Measurements from ENCODE around the gene TINAGL1. TPM values are rescaled to one million over a fixed set of nuclear protein-coding genes. Genes with fewer than 3 reads are reported as not detected.
"Not testable (repeated sequence)": the region's sequence is repeated elsewhere in the genome, so short reads cannot be mapped to it uniquely, and the experiment has no call there.

TINAGL1 gene
- polyA plus RNA-seq, 3 donors: 34.3 to 46.8 (median 39.5) TPM

DNA sequence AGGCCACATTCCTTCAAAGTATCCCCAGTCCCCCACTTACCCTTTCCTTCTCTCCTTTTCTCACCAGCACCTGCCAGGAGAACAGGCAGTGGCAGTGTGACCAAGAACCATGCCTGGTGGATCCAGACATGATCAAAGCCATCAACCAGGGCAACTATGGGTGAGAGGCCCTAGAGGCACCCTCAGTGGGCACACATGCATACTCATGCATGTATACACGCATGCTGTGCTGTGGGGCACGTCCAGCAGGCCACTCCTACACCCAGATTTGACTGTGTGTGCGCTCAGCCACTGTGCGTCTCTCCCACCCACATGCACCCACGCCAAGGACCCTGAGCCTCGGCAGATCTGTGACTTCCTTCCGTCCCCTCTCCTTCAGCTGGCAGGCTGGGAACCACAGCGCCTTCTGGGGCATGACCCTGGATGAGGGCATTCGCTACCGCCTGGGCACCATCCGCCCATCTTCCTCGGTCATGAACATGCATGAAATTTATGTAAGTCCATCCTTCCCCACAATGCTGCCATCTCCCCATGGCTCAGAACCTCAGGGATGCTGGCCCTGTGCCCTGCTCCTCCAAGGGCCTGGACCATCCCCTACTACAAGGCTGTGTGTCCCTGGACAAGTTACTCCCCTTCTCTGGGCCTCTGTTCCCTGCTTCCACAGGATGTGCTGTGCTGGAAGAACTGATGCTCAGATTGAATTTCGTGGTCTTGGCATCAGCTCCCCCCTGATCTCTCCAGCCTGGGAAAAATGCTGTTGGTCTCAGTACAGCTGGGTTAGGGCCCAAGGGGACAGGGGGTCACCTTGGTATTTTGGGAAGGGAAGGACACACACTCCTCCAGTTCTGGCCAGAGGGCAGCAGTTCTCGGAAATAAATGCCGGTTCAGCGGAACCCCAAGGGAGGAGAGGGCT lies 7.0 kb downstream of the TINAGL1 start:
- DNase-seq (ENCODE audit: low read depth in 3 of 3, low spot score in 2 of 3): no peak

DNA sequence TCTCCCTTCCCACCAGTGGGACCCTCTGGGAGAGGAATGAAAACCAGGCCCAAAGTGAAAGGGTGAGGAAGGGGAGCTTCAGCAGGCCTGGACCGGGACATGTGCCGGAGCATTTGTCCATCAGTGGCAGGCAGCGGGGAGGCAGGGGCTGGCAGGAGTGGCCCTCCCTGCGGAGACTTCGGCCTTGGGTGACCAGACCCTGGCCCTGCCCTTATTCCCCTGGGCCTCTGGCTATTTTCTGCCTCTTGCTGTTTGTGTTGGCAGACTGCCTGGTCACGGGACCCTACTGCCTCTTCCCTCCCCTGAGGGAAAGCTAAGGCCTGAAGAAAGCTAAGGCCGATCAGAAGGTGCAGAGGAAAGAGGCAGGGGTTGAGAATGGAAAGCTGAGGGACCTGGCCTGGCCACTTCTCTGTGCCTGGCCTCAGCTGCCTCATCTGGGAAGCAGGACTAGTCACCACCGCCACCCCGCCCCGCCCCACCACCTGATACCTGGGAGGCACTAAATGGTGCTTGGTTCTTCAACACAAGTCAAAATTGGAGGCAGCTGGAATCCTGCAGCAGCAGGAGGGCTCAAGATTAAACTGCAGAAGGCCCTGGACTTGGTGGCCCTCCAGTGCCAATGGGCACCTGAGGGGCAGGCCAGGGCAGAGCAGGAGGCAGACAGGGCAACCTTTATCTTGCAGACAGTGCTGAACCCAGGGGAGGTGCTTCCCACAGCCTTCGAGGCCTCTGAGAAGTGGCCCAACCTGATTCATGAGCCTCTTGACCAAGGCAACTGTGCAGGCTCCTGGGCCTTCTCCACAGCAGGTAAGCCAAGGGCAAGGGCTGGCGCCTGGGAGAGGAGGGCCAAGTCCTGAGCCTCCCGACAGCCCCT lies 7.9 kb downstream of the TINAGL1 start:
- peak in 2 of 3 donors; percentile 74 to 75 for DNase-seq (ENCODE audit: low read depth in 3 of 3, low spot score in 2 of 3)

DNA sequence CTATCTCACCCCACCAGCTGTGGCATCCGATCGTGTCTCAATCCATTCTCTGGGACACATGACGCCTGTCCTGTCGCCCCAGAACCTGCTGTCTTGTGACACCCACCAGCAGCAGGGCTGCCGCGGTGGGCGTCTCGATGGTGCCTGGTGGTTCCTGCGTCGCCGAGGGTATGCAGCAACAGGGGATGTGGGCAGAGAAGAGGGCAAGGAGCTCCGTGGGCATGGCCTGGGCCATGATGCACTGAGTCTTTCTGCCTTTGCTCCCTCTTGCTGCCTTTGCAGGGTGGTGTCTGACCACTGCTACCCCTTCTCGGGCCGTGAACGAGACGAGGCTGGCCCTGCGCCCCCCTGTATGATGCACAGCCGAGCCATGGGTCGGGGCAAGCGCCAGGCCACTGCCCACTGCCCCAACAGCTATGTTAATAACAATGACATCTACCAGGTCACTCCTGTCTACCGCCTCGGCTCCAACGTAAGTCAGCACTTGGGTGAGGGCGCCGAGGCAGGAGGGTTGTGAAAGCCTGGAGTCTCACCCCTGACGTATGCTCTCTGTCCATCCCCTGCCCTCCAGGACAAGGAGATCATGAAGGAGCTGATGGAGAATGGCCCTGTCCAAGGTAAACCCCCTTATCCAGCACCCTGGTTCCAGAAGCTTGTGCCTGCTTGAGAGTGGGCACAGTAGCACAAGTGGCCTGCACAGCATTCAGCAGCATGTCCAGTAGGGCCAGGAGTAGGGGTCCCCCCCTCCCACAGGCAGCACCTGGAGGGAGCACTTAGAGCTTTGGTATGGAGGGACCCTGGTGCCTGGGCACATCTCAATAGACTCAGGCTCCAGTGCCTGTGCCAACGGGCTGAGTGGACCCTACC lies 8.8 kb downstream of the TINAGL1 start:
- DNase-seq (ENCODE audit: low read depth in 3 of 3, low spot score in 2 of 3): no peak

DNA sequence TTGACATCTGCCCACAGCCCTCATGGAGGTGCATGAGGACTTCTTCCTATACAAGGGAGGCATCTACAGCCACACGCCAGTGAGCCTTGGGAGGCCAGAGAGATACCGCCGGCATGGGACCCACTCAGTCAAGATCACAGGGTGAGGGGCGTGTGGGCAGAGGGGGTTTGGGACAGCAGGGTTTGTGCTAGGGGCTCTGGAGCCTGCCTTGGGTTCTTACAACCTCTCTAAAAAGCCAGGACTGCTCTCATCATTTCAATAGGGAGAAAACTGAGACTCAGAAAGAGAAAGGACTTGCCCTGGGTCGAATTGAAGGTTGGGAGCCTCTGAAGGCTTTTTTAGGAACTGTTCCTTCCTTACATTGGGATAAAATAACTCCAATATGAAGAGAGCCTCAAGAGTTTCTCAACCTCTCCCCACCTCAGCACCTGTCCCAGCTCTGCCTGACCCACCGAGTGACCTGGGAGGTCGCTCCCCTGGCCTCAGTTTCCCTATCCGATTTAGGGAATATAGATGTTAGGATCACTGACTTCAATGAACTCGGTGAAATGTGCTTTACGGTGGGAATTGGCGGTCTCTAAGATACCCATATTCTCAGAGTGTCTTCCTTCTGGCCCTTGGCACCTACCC lies 9.5 kb downstream of the TINAGL1 start:
- no peak for DNase-seq (ENCODE audit: low read depth in 3 of 3, low spot score in 2 of 3)

DNA sequence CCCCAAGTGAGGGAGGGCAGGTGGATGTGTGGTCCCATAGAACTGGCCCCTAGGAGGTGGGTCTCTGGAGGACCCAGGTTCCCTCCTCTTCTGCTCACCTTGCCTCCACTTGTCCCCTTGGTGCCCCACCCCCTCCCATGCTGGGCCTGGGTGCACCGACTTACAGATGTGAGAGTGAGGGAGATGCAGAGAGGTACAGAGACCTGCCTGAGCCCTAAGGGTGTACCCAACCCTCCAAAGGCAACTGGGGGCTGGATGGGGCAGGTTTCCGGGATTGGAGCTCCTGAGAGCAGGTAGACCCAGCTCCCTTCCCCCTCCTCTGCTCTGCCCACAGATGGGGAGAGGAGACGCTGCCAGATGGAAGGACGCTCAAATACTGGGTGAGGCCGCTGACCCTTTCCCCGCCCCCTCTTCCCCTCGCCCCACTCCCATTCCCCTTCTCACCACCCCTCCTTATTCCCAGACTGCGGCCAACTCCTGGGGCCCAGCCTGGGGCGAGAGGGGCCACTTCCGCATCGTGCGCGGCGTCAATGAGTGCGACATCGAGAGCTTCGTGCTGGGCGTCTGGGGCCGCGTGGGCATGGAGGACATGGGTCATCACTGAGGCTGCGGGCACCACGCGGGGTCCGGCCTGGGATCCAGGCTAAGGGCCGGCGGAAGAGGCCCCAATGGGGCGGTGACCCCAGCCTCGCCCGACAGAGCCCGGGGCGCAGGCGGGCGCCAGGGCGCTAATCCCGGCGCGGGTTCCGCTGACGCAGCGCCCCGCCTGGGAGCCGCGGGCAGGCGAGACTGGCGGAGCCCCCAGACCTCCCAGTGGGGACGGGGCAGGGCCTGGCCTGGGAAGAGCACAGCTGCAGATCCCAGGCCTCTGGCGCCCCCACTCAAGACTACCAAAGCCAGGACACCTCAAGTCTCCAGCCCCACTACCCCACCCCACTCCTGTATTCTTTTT lies 10.3 kb downstream of the TINAGL1 start:
- DNase-seq (ENCODE audit: low read depth in 3 of 3, low spot score in 2 of 3): no peak

DNA sequence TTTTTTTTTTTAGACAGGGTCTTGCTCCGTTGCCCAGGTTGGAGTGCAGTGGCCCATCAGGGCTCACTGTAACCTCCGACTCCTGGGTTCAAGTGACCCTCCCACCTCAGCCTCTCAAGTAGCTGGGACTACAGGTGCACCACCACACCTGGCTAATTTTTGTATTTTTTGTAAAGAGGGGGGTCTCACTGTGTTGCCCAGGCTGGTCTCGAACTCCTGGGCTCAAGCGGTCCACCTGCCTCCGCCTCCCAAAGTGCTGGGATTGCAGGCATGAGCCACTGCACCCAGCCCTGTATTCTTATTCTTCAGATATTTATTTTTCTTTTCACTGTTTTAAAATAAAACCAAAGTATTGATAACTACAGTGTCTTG lies 11.0 kb downstream of the TINAGL1 start:
- DNase-seq (ENCODE audit: low read depth in 3 of 3, low spot score in 2 of 3): not testable (repeated sequence)

DNA sequence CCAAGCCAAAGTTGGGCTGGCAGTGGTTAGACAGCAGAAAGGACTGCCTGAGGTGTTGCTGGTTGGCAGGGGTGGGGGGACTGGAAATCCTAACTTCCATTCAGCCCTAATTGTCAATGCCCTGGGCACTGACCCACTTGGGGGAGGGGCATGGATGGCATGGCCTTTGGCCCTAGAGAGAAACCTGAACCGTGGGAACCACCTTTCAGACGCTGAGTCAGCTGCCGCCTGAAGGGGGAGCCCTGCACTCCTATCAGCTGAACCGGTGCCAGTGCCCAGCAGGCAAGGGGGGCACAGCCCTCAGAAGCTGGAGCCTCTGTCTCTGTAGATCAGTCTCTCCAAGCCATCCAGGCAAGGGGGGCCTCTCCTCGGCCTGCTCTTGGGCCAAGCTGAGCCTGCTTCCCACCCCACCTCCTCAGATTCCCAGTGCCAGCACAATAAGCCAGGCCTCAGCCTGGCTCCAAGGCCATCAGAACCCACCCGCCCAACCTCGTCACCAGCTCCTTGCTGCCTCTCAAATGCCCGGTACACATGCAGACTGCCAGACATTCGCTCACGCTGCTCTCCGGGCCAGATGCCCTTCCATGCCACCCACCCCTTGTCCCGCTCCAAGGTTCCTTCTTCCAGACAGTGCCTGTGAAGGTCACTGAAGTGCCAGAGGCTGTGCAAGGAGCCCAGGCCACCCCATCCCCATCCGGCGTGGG lies 11.6 kb downstream of the TINAGL1 start:
- DNase-seq (ENCODE audit: low read depth in 3 of 3, low spot score in 2 of 3): no peak

DNA sequence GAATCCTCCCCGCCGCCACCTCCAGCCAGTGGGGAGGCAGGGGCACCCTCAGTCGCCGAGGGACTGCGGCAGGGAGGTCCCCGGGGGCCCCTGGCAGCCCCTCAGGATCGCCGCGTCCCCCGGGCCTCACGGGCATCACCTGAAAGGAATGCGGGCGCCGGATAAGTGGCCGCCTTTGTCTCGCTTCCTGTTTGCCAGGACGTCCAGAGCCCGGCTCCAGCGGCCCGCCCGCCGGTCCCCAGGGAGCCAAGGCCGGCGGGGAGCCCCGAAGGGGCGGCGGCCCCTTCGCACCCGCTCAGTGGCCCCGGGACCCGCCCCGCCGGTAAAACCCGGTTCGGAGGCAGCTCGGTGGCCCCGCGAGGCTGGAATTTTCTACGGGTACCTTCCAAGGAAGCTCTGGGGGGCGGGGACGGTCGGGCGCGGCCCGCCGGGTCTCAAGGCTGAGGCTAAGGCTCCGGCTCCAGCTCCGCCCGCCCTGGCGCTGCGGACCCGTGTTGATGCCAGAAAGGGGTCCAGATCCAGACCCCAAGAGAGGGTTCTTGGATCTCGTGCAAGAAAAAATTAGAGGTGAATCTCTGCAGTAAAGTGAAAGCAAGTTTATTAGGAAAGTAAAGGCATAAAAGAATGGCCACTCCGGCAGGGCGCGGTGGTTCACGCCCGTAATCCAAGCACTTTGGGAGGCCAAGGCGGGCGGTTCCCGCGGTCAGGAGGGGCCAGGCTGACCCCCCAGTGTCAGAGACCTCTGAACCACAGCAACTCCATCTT lies 12.6 kb downstream of the TINAGL1 start:
- no peak for DNase-seq (ENCODE audit: low read depth in 3 of 3, low spot score in 2 of 3)

DNA sequence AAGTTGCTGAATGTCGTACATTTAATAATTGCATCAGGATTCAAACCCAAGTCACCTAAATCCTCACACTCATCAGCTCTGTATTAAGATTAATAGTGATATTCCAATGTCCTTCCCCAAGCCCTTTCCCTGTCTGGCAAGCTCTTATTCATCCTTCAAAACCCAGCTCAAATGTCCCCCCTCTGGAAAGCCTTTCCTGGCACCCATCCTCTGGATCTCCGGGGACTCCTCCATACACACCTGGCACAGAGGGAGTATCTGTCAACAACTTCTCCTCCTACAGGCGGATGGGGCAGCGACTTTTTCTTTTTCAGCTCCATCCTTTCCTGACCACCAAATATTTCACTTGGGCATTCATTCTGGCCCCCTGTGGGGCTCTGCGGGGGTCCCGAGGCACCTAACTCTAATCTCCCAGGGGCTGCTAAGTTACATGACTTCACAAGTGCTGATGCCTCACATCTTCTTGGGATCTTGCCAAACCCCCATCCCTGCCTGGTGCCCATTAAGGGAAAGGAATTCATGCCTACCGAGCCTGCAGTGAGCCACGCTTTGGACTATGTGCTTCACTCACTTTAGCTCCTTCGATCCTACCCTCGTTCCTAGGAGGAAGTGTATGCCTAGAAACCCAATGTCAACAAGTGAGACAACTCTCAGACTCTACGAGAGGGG lies 15.2 kb downstream of the TINAGL1 start:
- DNase-seq (ENCODE audit: low read depth in 3 of 3, low spot score in 2 of 3): no peak

DNA sequence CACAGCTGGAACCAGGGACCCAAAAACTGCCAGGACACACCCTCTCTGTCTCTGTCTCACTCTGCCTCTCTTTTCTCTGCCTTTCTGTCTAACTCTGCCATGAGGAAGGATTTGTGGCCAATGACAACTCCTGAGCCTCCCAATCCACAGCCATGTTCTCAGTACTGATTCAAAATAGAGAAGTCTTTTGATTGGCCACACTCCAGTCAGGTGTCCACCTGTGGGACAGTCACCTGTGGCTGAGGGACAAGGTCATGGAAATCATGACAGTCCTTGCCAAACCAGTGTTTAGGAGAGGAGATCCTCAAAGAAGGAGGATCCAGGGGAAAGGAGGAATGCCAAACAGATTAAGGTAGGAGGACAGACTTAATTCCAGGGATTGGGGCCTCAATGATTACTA lies 15.8 kb downstream of the TINAGL1 start:
- no peak for DNase-seq (ENCODE audit: low read depth in 3 of 3, low spot score in 2 of 3)

DNA sequence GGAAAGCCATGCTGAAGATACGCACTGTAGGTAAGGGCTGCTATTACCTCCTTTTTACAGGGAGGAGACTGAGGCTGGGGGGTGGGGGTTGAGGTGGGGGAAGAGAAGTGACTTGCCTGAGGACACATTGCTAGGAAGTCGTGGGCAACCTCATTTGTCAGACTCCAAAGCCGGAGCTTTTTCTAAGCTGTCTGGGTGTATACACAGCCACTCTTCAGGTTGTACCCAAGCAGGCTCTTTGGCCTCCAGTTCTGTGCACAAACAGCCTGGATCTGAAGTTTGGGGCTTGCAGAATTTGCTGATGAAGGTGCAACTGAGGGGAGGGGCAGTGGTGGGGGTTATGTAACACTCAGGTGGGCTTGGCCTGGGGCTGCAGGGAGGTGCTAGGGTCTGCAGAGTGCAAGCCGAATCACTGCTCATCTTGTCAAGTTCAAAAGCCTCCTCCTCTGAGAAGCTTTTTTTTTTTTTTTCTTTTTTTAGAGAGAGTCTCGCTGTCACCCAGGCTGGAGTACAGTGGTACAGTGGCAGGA lies 16.9 kb downstream of the TINAGL1 start:
- DNase-seq (ENCODE audit: low read depth in 3 of 3, low spot score in 2 of 3): no peak

DNA sequence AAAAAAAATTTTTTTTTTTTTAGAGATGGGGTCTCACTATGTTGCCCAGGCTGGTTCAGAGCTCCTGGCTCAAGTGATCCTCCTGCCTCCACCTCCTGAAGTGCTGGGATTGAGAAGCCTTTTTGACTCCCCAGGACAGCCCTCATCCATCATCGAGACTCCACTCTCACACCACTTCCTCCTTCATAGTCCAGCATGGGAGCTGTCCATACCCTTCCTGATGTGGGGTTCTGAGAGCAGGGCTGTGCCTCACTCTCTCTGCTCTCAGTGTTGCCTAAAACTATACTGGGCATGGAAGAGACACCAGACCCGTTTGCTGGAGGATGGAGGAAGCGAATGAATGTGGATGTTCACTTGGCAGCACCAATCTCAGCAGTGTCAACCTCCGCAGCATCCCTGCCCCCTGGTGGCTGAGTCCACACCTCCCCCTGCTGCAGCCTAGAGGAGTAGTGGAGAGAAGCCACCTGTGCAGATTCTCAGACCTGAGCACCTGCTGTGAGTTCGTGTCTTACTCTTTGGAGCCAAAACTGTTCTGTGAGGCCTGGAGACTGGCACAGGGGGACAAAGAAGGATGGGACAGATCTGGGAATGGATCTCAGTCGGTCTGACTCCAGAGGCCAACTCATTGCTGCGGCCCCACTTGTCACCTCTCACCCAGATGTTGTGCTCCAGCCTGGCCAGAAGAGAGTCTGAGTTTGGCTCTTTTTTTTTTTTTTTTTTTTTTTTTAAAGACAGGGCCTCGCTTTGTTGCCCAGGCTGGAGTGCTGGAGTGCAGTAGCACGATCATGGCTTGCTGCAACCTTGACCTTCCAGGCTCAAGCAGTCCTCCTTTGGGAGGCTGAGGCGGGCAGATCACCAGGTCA lies 17.7 kb downstream of the TINAGL1 start:
- DNase-seq (ENCODE audit: low read depth in 3 of 3, low spot score in 2 of 3): no peak

DNA sequence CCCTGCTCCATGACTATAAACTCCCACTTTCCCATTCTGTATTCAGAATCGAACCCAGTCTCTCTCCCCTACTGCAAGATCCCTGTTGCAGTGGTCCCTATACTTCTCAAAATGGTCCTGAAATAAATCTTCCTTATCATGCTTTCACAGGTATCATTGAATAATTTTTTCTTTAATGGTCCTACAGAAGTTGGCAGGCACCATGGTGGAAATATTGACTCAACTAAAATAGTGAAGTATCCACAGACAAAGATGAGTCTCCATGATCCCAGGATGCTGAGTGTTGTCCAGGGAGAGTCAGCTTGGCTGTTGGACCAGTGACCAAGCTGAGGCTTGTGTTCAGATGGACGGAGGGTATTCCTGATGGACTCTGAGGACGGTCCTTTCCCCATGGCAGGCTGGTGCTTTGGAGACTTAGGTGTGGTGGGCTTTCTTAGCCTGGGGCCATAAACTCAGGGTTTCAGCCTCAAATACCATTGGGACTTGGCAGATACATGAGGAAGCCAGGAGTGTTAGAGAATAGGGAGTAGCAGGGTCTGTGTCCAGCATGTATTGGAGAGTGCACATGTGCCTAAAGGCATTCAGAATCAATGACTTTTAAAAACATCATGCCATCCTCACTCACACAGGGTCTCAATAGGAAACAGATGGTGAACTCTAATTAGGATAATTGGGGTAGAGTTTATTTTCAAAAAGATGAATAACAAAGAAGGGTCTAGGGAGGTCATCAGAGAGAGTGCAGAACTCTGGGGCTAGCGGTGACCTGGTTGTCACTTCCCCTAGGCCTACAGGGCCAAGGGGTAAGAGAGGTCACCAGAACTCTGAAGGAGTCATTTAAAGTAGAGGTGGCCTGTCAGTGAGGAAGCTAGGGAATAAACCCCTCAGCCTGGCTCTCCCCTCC lies 19.8 kb downstream of the TINAGL1 start:
- no peak for DNase-seq (ENCODE audit: low read depth in 3 of 3, low spot score in 2 of 3)

DNA sequence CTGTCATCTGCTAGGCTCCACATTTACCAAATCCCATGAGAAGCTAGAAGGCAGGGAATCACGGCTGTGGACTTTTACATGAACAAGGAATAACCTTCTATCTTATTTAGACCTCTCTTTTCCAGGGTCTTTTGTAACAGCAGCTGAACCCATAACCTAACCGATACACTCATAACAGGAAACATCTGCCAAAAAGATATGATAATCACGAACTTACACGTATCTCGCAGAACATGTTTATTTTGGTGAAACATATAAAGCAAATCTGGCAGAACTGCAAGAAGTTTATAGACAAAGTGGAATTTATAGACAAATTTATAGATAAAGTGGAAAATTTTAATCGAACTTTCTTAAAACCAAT lies 20.4 kb downstream of the TINAGL1 start:
- DNase-seq (ENCODE audit: low read depth in 3 of 3, low spot score in 2 of 3): no peak

DNA sequence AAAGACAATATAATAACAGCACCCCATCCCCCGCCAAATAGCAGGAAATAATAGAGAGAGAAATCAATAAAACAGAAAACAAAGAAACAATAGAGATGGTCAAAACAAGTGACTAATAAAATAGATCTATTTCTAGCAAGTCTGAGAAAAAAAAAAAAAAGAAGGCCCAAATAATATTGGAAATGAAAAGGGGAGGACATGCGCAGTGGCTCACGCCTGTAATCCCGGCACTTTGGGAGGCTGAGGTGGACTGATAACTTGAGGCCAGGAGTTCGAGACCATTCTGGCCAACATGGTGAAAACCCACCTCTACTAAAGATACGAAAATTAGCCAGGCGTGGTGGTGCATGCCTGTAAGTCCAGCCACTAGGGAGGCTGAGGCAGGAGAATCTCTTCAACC lies 22.7 kb downstream of the TINAGL1 start:
- DNase-seq (ENCODE audit: low read depth in 3 of 3, low spot score in 2 of 3): no peak

Measured in right renal cortex interstitium (tissue), 3 donors.